CMK (cell line): ENCODE data around the gene SLC25A38.
A peak's percentile ranks its signal among the peaks of the same experiment; 100 is the strongest.
"Not testable (repeated sequence)": the region's sequence is repeated elsewhere in the genome, so short reads cannot be mapped to it uniquely, and the experiment has no call there.

Experiments
- DNase-seq: peaks from one replicate; pipeline ENCODE4 v3.0.0-alpha.2; 2010; ENCODE audit warnings: low read depth

Gene SLC25A38

GRCh38 chr3:39407773-39408492 lies 24.8 kb downstream of the SLC25A38 start:
- DNase-seq, result peak; percentile 24

- DNase-seq, result no peak
Measured at GRCh38 chr3:39408493-39409372, 25.6 kb downstream of the SLC25A38 start.

GRCh38 chr3:39409514-39410136 lies 26.5 kb downstream of the SLC25A38 start:
- DNase-seq, result no peak

- peak; percentile 25 for DNase-seq
Measured at GRCh38 chr3:39410893-39411292, 27.7 kb downstream of the SLC25A38 start.

- DNase-seq, result no peak
Measured at GRCh38 chr3:39412668-39413260, 29.6 kb downstream of the SLC25A38 start.

- peak; percentile 21 for DNase-seq
Measured at GRCh38 chr3:39413691-39414420, 30.7 kb downstream of the SLC25A38 start.

GRCh38 chr3:39414421-39414907 lies 31.3 kb downstream of the SLC25A38 start:
- DNase-seq, result peak; percentile 24

GRCh38 chr3:39415302-39415701 lies 32.1 kb downstream of the SLC25A38 start:
- peak; percentile 9 for DNase-seq

GRCh38 chr3:39415983-39416382 lies 32.8 kb downstream of the SLC25A38 start:
- no peak for DNase-seq

- DNase-seq, result not testable (repeated sequence)
Measured at GRCh38 chr3:39416998-39417397, 33.8 kb downstream of the SLC25A38 start.

- DNase-seq, result not testable (repeated sequence)
Measured at GRCh38 chr3:39418556-39419225, 35.5 kb downstream of the SLC25A38 start.

GRCh38 chr3:39419742-39420315 lies 36.7 kb downstream of the SLC25A38 start:
- DNase-seq, result no peak

- no peak for DNase-seq
Measured at GRCh38 chr3:39420543-39420942, 37.4 kb downstream of the SLC25A38 start.

GRCh38 chr3:39423436-39423970 lies 40.3 kb downstream of the SLC25A38 start:
- no peak for DNase-seq

- no peak for DNase-seq
Measured at GRCh38 chr3:39426312-39426711, 43.1 kb downstream of the SLC25A38 start.

- DNase-seq, result no peak
Measured at GRCh38 chr3:39427506-39427905, 44.3 kb downstream of the SLC25A38 start.

- DNase-seq, result no peak
Measured at GRCh38 chr3:39428745-39429201, 45.6 kb downstream of the SLC25A38 start.

- DNase-seq, result no peak
Measured at GRCh38 chr3:39429466-39429865, 46.3 kb downstream of the SLC25A38 start.

- no peak for DNase-seq
Measured at GRCh38 chr3:39432342-39432741, 49.2 kb downstream of the SLC25A38 start.

GRCh38 chr3:39433642-39434041 lies 50.5 kb downstream of the SLC25A38 start:
- DNase-seq, result no peak
